ENCODE measurements around the gene DLG2. TPM values are rescaled to one million over a fixed set of nuclear protein-coding genes. Genes with fewer than 3 reads are reported as not detected.
"Not testable (repeated sequence)": the region's sequence is repeated elsewhere in the genome, so short reads cannot be mapped to it uniquely, and the experiment has no call there.

DLG2 gene
- total RNA-seq, 1 donor: 1.1 TPM

GRCh38 chr11:83436855-83437254, 2190.3 kb downstream of the DLG2 start:
- no peak for DNase-seq (ENCODE audit: low read depth in 2 of 3, low spot score in 2 of 3)

- not testable (repeated sequence) for DNase-seq (ENCODE audit: low read depth in 2 of 3, low spot score in 2 of 3)
Measured at GRCh38 chr11:83434812-83435211, 2192.3 kb downstream of the DLG2 start.

GRCh38 chr11:83427943-83428342, 2199.2 kb downstream of the DLG2 start:
- DNase-seq (ENCODE audit: low read depth in 2 of 3, low spot score in 2 of 3): no peak

- DNase-seq (ENCODE audit: low read depth in 2 of 3, low spot score in 2 of 3): no peak
Measured at GRCh38 chr11:83427501-83427900, 2199.6 kb downstream of the DLG2 start.

GRCh38 chr11:83425137-83425466, 2202.0 kb downstream of the DLG2 start:
- no peak for DNase-seq (ENCODE audit: low read depth in 2 of 3, low spot score in 2 of 3)

- DNase-seq (ENCODE audit: low read depth in 2 of 3, low spot score in 2 of 3): no peak
Measured at GRCh38 chr11:83424376-83425136, 2202.6 kb downstream of the DLG2 start.

- DNase-seq (ENCODE audit: low read depth in 2 of 3, low spot score in 2 of 3): not testable (repeated sequence)
Measured at GRCh38 chr11:83422641-83423040, 2204.5 kb downstream of the DLG2 start.

- DNase-seq (ENCODE audit: low read depth in 2 of 3, low spot score in 2 of 3): no peak
Measured at GRCh38 chr11:83410605-83411565, 2216.3 kb downstream of the DLG2 start.

- DNase-seq (ENCODE audit: low read depth in 2 of 3, low spot score in 2 of 3): no peak
Measured at GRCh38 chr11:83409891-83410290, 2217.3 kb downstream of the DLG2 start.

GRCh38 chr11:83409476-83409875, 2217.7 kb downstream of the DLG2 start:
- no peak for DNase-seq (ENCODE audit: low read depth in 2 of 3, low spot score in 2 of 3)

- no peak for DNase-seq (ENCODE audit: low read depth in 2 of 3, low spot score in 2 of 3)
Measured at GRCh38 chr11:83408946-83409345, 2218.2 kb downstream of the DLG2 start.

Small RNA genes lying within 50 kb of the gene (small RNA-seq; reads per million reads assigned to genes)
- gene RF02112: not detected
- gene RF02113: not detected
- not detected for gene RNU6-1292P

Other genes with a start within 250 kb of the DLG2 start
- gene TMEM126B, start 1.2 kb upstream of the DLG2 start, total RNA-seq: 15.9 TPM
- gene TMEM126A, start 20.6 kb upstream of the DLG2 start, total RNA-seq: 14.0 TPM
- 70.8 TPM for gene CREBZF, start 37.8 kb upstream of the DLG2 start, total RNA-seq
- under 0.01 TPM for gene CCDC89, start 58.9 kb upstream of the DLG2 start, total RNA-seq
- gene SYTL2, start 183.8 kb upstream of the DLG2 start, total RNA-seq: 0.81 TPM
- gene CCDC83, start 228.0 kb upstream of the DLG2 start, total RNA-seq: under 0.01 TPM